ENCODE results near the gene PLVAP.
"Not testable (repeated sequence)": the region's sequence is repeated elsewhere in the genome, so short reads cannot be mapped to it uniquely, and the experiment has no call there.

Gene PLVAP

GRCh38 chr19:17401628-17402027, 24.5 kb upstream of the PLVAP start:
- DNase-seq: no peak

- DNase-seq: no peak
Measured at GRCh38 chr19:17398902-17399527, 21.9 kb upstream of the PLVAP start.

- peak in 1 of 2 donors; percentile 74 for DNase-seq
Measured at GRCh38 chr19:17394891-17395415, 17.8 kb upstream of the PLVAP start.

GRCh38 chr19:17393914-17394313, 16.8 kb upstream of the PLVAP start, which contains the start of gene CCDC194:
Gene CCDC194, minus strand, starts transcription at chr19:17394196. Its CDS starts 38 bp downstream, at chr19:17394158.
- no peak for DNase-seq

- no peak for DNase-seq
Measured at GRCh38 chr19:17393002-17393401, 15.9 kb upstream of the PLVAP start.

GRCh38 chr19:17391371-17392151, 14.4 kb upstream of the PLVAP start:
- DNase-seq: no peak

- DNase-seq: peak; percentile 86 to 87
Measured at GRCh38 chr19:17390665-17391370, 13.7 kb upstream of the PLVAP start.

- no peak for DNase-seq
Measured at GRCh38 chr19:17389957-17390664, 13.0 kb upstream of the PLVAP start.

GRCh38 chr19:17389288-17389687, 12.1 kb upstream of the PLVAP start:
- no peak for DNase-seq

- peak; percentile 60 to 64 for DNase-seq
Measured at GRCh38 chr19:17385878-17386611, 8.9 kb upstream of the PLVAP start.

- no peak for DNase-seq
Measured at GRCh38 chr19:17380426-17381138, 3.4 kb upstream of the PLVAP start.

GRCh38 chr19:17379221-17379631, 2.1 kb upstream of the PLVAP start:
- DNase-seq: no peak

- DNase-seq: no peak
Measured at GRCh38 chr19:17378271-17378670, 1.1 kb upstream of the PLVAP start.

GRCh38 chr19:17370026-17370587, 7.0 kb downstream of the PLVAP start:
- peak in 1 of 2 donors; percentile 27 for DNase-seq

GRCh38 chr19:17365361-17365760, 11.8 kb downstream of the PLVAP start:
- no peak for DNase-seq

- DNase-seq: not testable (repeated sequence)
Measured at GRCh38 chr19:17363852-17364605, 13.1 kb downstream of the PLVAP start.

GRCh38 chr19:17359905-17360800, 17.0 kb downstream of the PLVAP start:
- DNase-seq: no peak

- no peak for DNase-seq
Measured at GRCh38 chr19:17358395-17358794, 18.7 kb downstream of the PLVAP start.

- DNase-seq: no peak
Measured at GRCh38 chr19:17357724-17358123, 19.4 kb downstream of the PLVAP start.
